ENCODE results near the gene SH3RF2. TPM values are rescaled to one million over a fixed set of nuclear protein-coding genes. Genes with fewer than 3 reads are reported as not detected.

The SH3RF2 gene
- total and polyA plus RNA-seq, 9 of the 15 experiments (the other 6 are each of a cell fraction or from before 2014, with no cell fraction given), result 0.05 TPM; not detected in 8

- TF ChIP-seq ETV5 (CRISPR knock-in tag; IDR thresholded peaks at IDR 0.05; ENCODE audit: low read depth) (no peak), ZBTB17 (CRISPR knock-in tag; IDR thresholded peaks at IDR 0.05) (no peak), TBL1XR1 (IDR thresholded peaks at IDR 0.05; ENCODE audit: low read length in 2 of 2) (no peak), CXXC5 (CRISPR knock-in tag; IDR thresholded peaks at IDR 0.05) (no peak), CBFA2T2 (conservative IDR thresholded peaks at IDR 0.05) (no peak), ZNF280B (CRISPR knock-in tag; IDR thresholded peaks at IDR 0.05) (no peak)
Measured at GRCh38 chr5:146016764-146017484, 80.5 kb downstream of the SH3RF2 start (continued).

- BruUV-seq (replicated peaks), result no TSS peak
- WGBS (ENCODE audit: insufficient coverage, low coverage, missing lambda C conversion rate), result 6% methylated on average over 5 of the region's 5 CpGs
- TF ChIP-seq TCF7L2 (IDR thresholded peaks at IDR 0.05; ENCODE audit: low read depth, low read length), result no peak
- no peak for TF ChIP-seq POLR2B (IDR thresholded peaks at IDR 0.05; ENCODE audit: low read depth, partially characterized antibody)
- no peak for TF ChIP-seq CTCF (IDR thresholded peaks at IDR 0.05 in 2 of 3, conservative IDR thresholded peaks at IDR 0.05 in 1 of 3; ENCODE audit: insufficient read depth in 2 of 3, low read depth in 1 of 3, low read length in 3 of 3)
- no peak for TF ChIP-seq NONO (IDR thresholded peaks at IDR 0.05; ENCODE audit: low read depth in 2 of 2, low read length in 1 of 2)
- TF ChIP-seq PHF20 (IDR thresholded peaks at IDR 0.05; ENCODE audit: partially characterized antibody), result no peak
- TF ChIP-seq STAT5A (IDR thresholded peaks at IDR 0.05; ENCODE audit: borderline replicate concordance, low read length), result no peak
- no peak for TF ChIP-seq ZC3H8 (IDR thresholded peaks at IDR 0.05)
- TF ChIP-seq ZNF699 (CRISPR knock-in tag; IDR thresholded peaks at IDR 0.05; ENCODE audit: insufficient replicate concordance), result no peak
- TF ChIP-seq USF1 (CRISPR knock-in tag; IDR thresholded peaks at IDR 0.05), result no peak
Measured at GRCh38 chr5:146018514-146019375, 82.4 kb downstream of the SH3RF2 start.

More at GRCh38 chr5:146018514-146019375, 82.4 kb downstream of the SH3RF2 start:
- Histone ChIP-seq H3K4me2 (ENCODE audit: insufficient read depth, low read length) (no peak overlapping the region), H2AFZ (ENCODE audit: low read depth, low read length) (no peak overlapping the region), H3K36me3 (ENCODE audit: control insufficient read depth, insufficient read depth, low read length) (no peaks in the 10 kb centered on the region), H3K27me3 (ENCODE audit: control insufficient read depth in 2 of 2, insufficient read depth in 2 of 2, low read length in 2 of 2) (peaks cover 0 to 3% of the 10 kb centered on the region in 2 experiments; a peak in 1 of 5 replicates), H4K20me1 (replicated peaks; ENCODE audit: control insufficient read depth, insufficient read depth, low read length) (no peaks in the 10 kb centered on the region), H3K9me3 (replicated peaks; ENCODE audit: control insufficient read depth, insufficient read depth, low read depth, low read length) (no peaks in the 10 kb centered on the region), H3K9me1 (ENCODE audit: control insufficient read depth, insufficient read depth, low read length) (no peaks in the 10 kb centered on the region), H3K4me1 (replicated peaks in 1 of 2; ENCODE audit: control insufficient read depth in 2 of 2, insufficient read depth in 2 of 2, low read length in 2 of 2) (no peaks in the 10 kb centered on the region), H3K79me2 (ENCODE audit: control insufficient read depth, insufficient read depth, low read length) (no peaks in the 10 kb centered on the region), H3K27ac (ENCODE audit: extremely low read depth, low read depth, low read length) (no peak overlapping the region), H3K9ac (ENCODE audit: insufficient read depth in 1 of 2, low read depth in 2 of 2, low read length in 2 of 2) (no peak overlapping the region), H3K4me3 (no peak overlapping the region)
- POLR2A ChIA-PET, result no interaction called here
- FAIRE-seq (no peak), ATAC-seq (no peak), DNase-seq (ENCODE audit: extremely low read depth in 1 of 4, low spot score in 3 of 4) (no peak)
- in situ Hi-C loops (cut with MboI), result no loop called here
- intact Hi-C loops (cut with micrococcal nuclease), result no loop called here
- CTCF ChIA-PET (ENCODE audit: low intra/inter-chr PET ratio), result no interaction called here

All from K562 (cell line).